ENCODE data around the gene CCDC159. TPM values are rescaled to one million over a fixed set of nuclear protein-coding genes. Genes with fewer than 3 reads are reported as not detected.

Gene CCDC159
- total and polyA plus RNA-seq, 2 of the 13 experiments (the other 11 are each of a cell fraction or from before 2014, with no cell fraction given), result 1.7 to 6.3 TPM

DNA sequence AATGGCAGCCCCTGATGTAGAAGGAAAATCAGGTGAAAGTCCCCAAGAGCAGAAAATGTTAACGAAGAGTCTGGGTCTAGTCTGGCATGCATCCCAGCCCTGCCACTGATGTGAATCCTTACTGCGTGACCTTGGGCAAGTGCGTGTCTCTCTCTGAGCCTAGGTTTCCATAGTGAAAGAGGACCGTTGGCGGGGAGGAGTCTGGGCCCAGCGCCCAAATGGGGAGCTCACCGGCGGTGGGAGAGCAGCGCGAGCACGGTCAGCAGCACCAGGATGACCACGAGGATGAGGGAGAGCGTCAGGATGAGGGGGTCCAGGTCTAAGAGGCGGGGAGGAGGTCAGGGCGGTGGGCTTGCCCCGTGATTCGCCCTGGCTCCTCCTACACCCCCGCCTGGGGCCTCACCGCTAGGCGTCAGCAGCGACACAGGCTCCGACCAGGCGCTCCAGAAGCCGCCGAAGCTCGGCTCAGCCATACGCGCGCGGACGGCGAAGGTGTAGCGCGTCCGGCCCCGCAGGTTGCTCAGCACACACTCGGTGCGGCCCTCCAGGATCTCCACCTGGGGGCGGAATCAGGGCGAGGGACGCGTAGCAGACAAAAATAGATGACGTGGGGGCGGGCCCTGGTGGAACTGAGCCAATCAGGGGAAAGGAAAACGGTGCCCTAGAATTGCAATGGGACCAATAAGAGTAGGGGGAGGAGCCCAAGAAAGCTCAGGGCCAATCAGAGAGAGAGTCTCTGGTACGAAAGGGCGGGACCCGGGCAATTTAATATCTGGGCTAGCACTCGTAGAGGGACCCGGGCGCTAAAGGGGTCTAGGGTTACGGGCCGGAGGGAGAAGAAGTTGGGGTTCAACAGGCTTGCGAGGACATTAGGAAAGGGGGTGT, 34.6 kb downstream of the CCDC159 start (continued):
- TF ChIP-seq ZBTB40 (IDR thresholded peaks at IDR 0.05) (no peak), ZBTB40 (CRISPR knock-in tag; IDR thresholded peaks at IDR 0.05) (peak; percentile 32; the same call in 1 of the 2 replicates), RELA (CRISPR knock-in tag; IDR thresholded peaks at IDR 0.05) (0 out of 2 replicates have a peak, but pooled peaks have one; percentile 36), KLF11 (CRISPR knock-in tag; IDR thresholded peaks at IDR 0.05) (peak; percentile 74; the same call in 1 of the 2 replicates), FOXK1 (CRISPR knock-in tag; IDR thresholded peaks at IDR 0.05; ENCODE audit: borderline replicate concordance, low read depth) (peak; percentile 58; the same call in 1 of the 2 replicates), ZMAT3 (CRISPR knock-in tag; conservative IDR thresholded peaks at IDR 0.05) (0 out of 2 replicates have a peak, but pooled peaks have one; percentile 26), MYC (CRISPR knock-in tag; IDR thresholded peaks at IDR 0.05; ENCODE audit: borderline replicate concordance) (peak; percentile 62; the same call in 1 of the 2 replicates), ZNF740 (CRISPR knock-in tag; IDR thresholded peaks at IDR 0.05) (0 out of 2 replicates have a peak, but pooled peaks have one; percentile 16), MEIS1 (CRISPR knock-in tag; IDR thresholded peaks at IDR 0.05; ENCODE audit: borderline replicate concordance) (peak; percentile 47; the same call in 1 of the 2 replicates), ZNF768 (CRISPR knock-in tag; IDR thresholded peaks at IDR 0.05) (peak; percentile 95), KLF9 (CRISPR knock-in tag; IDR thresholded peaks at IDR 0.05; ENCODE audit: low read depth) (peak; percentile 58; the same call in 1 of the 2 replicates), THAP7 (CRISPR knock-in tag; IDR thresholded peaks at IDR 0.05) (peak; percentile 91), HMGXB3 (CRISPR knock-in tag; IDR thresholded peaks at IDR 0.05; ENCODE audit: borderline replicate concordance) (0 out of 2 replicates have a peak, but pooled peaks have one; percentile 38)
